HG03066 (cell line): ENCODE measurements around the gene ALKBH7.
"Not testable (repeated sequence)": the region's sequence is repeated elsewhere in the genome, so short reads cannot be mapped to it uniquely, and the experiment has no call there.

Experiments
- ATAC-seq: cut with Tn5 transposase; IDR thresholded peaks from one replicate; pipeline ENCODE4 v1.9.1; 2021; ENCODE audit warnings: low read depth; ENCODE audit not compliant: unreplicated experiment

ALKBH7 gene

DNA sequence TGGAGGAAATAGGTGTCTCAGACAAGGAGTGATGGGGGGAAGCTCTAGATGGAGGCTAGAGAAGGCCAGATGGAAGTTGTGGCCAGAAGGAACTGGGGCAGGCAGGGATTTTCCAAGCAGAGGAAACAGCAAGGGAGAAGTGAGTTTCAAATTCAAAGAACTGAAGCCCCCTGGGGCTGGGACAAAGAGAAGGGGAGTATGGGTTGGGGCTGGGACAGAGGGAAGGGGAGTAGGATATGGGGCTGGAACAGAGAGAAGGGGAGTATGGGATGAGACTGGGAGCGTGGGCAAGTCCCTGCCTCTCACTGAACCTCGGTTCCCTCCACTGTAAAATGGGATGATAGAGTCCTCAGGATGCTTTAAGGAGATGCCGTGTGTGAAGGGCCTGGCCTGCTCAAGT lies 22.2 kb downstream of the ALKBH7 start:
- no peak for ATAC-seq

DNA sequence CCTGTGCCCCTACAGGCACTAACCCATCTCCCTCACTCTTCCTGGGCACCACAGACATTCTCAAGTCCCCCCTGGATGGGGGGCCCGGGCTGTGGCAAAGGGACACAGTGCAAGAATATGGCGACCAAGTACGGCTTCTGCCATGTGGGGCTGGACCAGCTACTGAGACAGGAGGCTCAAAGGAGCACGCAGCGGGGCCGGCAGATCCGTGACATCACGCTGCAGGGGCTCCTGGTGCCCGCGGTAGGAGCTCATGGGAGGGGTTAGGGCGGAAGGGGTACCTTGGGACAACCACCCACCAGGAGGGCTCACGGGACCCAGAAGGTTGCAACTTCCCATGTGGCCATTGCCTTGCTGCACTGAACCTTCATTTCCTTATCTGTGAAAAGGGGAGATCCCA lies 23.7 kb downstream of the ALKBH7 start:
- ATAC-seq, result no peak

DNA sequence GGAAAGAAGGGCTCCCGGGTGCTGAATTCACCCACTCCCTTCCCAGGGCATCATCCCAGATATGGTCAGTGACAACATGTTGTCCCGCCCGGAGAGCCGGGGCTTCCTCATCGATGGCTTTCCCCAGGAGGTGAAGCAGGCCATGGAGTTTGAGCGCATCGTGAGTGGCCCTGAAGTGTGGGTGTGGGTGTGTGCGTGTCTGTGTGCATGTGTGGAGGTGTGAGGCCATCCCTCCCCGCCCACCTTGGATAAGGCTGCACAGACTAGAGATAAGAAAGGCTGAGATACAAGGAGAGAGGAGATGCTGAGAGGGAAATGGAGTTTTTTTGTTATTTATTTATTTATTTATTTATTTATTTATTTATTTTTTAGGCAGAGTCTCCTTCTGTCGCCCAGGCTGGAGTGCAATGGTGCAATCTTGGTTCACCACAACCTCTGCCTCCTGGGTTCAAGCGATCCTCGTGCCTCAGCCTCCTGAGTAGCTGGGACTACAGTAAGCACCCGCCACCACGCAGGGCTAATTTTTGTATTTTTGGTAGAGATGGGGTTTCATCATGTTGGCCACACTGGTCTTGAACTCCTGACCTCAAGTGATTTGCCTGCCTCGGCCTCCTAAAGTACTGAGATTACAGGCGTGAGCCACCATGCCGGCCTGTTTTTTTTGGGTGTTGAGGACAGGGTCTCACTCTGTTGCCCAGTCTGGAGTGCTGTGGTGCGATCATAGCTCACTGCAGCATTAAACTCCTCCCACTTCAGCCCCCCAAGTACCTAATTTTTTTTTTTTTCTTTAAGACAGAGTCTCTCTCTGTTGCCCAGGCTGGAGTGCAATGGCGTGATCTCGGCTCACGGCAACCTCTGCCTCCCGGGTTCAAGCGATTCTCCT lies 27.7 kb downstream of the ALKBH7 start:
- ATAC-seq, result not testable (repeated sequence)

DNA sequence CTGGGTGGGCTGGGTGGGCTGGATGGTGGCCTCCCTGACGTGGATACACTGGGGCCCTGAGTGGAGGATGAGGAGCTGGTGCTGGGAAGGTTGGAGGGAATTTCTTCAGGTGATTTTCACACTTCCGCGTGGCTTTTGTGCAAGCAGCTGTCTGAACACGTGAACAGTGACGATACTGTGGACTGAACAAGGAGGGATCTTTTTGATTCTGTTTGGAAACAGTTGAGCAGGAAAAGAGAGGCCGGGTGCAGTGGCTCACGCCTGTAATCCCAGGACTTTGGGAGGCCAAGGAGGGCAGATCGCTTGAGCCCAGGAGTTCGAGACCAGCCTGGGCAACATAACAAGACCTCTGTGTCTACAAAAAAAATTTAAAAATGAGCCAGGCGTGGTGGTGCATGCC lies 29.5 kb downstream of the ALKBH7 start:
- no peak for ATAC-seq

DNA sequence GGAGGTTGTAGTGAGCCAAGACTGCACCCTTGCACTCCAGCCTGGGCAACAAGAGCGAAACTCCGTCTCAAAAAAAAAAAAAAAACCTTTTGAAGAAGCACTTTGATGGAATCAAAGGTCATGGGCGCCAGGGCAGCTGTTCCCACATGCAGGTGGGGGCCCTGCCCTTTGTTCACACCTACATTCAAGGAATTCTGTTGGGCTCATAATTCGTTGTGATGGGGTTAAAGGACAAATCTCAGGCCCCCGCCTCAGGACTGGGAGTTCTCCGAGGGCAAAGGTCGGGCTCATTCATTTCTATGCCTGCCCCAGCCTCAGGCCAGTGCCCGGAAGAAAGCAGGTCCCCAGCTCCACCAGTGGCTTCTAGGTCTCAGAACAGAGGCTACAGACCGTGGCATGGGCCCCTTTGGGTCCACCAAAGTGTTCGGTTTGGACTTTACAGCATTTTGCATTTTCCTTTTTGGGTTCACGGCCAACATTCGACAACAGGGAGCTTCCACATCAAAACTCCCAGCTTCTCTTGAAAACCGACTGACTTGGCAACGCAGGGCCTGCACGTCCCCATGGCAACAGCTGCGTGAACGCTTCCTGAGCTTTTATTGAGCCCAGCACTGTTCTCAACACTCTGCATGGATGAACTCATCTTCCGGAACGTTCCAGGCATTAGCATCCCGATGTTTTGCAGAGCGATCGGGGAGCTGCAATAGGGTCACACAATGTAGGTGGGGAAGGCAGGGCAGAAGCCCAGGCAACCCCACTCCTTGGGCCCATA lies 30.4 kb downstream of the ALKBH7 start:
- ATAC-seq, result no peak

DNA sequence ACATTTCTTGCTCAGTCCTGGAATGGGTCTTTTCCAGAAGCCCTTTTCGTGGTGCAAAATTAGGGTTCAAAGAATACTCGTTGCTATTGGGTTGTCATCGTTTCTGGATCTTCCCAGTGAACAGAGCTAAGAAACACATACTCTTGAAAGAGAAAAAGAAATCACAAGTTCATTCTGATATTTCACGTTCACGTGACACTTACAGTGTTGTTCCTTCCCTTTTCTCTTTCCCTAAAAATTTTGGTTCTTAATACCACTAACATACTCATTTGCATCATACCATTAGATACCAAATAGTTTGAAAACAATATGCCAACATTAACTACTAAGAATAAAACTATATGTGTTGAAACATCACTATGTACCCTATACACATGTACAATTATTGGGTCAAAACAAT lies 33.8 kb downstream of the ALKBH7 start:
- ATAC-seq, result no peak

DNA sequence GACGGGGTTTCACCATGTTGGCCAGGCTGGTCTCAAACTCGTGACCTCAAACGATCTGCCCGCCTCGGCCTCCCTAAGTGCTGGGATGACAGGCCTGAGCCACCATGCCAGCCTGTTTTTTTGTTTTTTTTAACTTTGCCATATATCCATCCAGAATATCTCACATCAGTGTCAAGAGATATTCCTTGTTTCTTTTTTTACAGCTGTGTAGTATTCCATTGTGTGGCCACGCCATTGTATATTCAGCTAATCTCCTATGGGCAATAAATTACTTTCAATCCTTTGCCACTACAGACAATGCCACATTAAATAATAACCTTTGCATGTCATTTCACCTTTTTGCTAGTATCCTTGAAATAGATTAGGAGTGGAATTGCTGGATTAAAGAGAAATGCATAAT lies 36.8 kb downstream of the ALKBH7 start:
- no peak for ATAC-seq

DNA sequence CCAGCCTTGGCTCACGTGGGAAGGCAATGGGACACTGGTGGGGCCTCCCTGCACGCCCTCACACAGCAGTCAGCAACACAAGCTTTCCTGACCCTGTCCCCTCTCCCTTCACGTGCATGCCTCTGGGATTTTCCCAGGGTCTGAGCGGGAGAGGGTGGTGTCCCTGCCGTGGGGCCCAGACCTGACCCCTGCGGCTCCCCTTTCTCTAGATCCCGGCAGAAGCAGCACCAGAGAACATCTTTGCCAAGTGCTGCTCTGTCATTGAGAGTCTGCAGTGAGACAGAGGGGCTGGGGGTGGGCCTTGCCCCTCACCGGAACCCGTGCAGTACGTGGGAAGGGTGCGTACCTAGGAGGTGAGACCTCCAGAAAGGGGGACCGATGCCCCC lies 39.5 kb downstream of the ALKBH7 start:
- ATAC-seq, result no peak

DNA sequence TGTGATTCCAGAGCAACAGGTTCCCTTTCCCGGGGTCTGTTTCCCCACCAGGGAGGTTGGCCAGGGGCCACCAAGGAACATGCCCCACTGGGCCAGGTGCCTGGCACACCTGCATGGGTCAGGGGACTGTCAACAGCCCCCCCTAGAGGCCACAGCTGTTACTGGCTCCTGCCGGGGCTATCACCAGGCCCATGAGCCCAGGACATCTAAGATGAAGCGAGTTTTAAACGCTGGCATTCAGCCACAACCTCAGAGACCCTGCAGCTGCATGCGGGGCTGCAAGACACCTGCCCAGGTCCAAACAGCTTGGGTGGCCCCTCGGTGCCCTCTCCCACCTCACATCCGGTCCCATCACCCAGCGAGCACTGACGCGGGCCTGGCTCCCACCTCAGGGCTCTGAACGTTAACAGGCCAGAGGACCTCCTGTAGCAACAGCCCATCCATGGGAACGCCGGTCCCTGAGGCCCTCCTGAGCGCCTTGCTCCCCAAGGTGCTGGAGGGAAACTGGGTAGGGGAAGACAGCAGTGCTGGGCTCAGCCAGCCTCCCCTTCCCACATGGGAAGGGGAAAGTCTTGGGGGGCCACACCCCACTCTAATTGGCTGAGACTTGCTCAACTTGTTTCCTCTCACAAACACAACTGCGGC lies 40.0 kb downstream of the ALKBH7 start:
- ATAC-seq, result no peak

DNA sequence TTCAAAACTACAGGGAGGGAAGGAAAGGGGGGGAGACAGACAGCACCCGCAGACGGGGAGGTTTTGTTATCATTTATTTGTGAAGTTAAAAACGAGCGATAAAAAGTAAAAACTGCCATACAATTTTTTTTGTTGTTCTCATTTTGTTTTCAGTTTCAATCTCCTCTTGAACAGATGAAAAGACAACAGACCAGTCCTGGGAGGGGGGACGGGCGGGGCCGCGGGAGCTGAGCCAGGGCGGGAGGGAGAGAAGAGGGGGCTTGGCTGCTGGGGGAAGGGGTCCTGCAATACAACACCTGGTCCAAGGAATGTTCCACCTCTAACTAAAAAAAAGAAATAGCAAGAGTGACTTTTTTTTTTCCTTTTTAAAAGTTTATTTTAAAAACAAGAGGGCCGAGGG lies 40.7 kb downstream of the ALKBH7 start:
- no peak for ATAC-seq

DNA sequence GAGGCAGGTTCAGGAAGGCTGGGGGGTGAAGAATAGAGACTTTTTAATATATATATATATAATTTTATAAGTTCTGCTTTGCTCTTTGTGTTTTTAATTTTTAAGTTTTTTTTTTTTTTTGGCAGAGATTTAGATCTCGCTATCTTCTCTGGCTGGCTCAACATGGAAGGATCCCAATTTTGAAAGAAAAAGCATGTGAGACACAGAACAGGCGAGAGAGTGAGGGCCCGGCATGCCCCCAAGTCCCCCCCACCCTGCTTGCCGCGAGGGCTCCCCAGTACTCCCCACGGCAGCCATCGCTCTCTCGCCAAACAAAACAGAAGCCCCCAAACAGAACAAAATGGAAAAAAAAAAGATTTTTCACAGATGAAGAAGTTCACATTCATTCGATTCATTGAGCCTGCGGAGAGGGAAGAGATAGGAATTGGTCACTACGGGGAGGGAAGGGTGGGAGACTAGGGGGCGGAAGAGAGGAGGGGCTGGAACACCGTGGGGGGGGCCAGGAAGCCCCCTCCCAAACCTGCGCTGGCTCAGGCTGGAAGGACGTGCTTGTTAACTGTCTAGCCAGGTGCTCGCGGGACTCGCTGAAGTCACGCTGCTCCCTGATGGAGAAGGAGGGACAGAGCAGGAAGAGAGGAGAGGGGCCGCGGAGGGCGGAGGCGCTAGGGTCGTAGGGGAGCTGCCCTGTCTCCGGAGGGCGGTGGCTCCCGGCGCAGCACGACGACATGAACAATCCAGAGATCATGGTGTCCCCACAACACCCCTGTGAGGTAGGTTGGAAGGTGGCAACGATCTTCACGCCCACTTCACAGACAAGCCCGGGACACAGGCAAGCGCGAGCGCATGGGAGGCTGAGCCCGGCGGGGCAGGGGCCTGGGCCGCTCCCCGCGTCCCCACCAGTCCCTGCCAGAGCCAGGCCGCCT lies 41.4 kb downstream of the ALKBH7 start:
- no peak for ATAC-seq

DNA sequence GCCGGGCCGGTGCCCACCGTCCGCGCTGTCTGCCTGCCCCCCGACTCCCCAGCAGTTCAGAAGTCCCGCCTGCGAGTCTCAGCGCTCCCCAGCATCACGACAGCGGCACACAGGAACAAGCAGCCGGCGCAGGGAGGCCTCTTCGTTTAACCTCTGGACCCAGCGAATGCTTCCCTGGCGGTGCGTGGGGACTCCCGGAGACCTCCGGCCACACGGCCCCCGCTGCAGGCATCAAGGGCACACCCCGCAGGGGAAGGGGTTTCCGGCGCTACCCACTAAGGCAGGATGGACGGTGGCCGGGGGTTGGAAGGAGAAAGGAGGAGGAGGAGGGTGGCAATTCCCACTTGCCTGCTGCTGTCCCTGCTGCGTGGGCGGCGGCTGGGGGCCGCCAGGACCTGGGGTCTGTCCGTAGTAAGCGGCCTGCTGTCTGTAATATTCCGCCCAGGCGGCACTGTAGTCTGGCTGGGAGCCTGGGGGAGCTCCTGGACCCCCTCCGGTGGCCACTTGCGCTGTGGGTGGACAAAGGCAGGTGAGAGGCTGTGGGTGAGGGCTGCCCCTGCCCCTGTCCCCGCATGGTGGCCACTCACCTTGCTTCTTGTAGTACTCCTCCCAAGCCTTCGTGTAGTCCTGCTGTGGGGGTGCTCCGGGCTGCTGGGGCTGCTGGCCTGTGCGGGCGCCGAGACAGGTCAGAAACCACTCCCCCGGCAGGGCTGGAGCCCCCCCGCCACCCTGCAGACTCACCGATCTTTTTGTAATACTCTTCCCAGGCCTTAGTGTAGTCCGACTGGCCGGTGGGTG lies 42.4 kb downstream of the ALKBH7 start:
- no peak for ATAC-seq

DNA sequence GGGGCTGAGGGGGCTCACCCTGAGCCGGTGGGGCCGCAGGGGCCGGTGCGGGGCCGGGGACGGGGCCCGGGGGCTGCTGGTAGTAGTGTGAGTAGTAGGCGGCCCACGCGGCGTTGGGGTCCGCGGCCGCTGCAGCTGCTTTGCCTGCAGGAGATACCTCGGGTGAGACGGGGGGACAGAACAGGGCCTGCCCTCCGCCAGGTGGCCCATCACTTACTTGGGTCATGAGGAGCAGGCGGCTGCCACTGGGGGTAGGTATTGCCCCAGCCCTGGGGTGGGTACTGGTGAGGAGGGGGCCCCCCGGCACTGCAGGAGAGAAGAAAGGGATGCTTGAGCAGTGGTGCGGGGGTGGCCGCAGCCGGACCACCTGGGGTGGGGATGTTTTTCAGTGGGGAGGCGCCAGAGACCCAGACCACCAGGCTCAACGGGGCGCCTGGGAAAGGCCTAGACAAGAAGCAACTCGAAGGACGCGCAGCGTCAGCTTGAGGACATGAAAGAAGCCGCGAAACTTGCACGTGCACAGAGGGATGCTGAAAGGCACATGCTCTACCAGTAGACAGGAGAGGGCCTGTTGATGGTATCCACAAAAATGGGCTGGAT lies 43.1 kb downstream of the ALKBH7 start:
- ATAC-seq, result no peak

DNA sequence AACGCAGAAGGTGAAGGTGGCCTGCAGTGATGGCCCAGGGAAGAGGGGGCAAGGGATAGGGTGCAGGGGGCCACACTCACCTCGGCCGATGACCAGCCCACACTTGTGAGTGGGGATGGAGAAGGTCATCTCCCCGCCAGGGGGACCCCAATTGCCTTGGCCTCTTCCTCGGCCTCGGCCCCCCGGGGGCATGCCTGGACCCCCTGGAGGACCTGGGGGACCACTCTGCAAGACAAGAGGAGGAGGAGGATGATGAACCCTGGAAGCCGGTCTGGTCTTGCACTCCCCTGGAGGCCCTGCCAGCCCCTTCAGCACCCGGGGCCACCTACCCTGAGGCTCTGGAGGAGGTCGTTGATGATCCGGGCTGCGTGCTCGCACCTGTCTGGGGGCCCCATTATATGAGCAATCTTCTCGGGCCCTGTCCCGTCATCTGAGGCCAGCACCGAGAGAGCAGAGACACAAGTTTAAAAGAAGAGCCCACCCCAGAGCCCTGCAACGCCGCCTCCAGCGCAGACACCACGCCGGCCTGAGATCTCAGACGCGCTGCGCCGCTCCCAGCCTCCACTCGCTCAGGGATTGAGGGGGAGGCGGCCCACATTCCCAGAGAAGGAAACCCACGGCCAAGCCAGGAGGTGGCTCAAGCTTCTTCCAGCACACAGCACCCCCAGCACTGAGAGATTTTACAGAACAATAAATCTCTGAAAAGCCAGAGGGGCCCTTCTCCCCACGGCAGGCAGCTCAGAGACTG lies 44.2 kb downstream of the ALKBH7 start:
- ATAC-seq, result no peak

DNA sequence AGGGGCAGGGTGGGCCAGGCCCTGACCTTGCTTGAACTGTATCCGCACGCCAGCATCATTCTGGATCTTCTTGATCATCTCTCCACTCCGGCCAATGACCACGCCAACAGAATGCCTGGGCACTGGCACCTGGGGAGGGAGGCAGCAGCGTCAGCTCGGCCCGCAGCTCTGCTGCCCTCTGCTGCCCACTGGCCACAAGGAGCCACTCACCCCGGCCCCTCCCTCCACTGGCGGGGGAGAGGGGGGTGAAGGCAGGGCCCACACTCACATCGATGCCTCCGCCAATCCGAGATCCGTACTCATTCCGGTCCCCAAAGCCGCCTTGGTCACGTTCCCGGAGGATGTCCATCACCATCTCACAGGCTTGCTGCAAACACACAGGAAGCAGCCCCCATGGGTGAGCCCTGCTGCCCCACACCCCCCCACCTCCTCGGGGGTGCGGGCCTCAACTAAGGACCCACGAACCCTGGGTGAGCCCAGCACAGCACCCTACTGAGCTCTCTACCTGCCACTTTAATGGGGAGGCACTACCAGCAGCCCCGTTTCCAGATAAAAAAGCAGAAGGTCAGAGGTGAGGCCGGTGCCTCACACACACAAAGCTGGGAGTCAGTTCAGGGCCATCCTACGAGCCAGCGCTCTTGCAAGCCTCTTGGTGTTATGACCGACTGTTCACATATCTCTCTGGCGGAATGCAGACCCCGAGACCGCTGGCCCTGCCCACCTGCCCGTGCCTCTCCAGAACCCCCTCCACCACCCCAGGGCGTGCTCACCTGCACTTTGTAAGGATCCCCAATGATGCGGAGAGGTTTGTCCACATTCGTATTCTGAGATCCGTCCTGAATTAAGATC lies 45.3 kb downstream of the ALKBH7 start:
- ATAC-seq, result no peak

DNA sequence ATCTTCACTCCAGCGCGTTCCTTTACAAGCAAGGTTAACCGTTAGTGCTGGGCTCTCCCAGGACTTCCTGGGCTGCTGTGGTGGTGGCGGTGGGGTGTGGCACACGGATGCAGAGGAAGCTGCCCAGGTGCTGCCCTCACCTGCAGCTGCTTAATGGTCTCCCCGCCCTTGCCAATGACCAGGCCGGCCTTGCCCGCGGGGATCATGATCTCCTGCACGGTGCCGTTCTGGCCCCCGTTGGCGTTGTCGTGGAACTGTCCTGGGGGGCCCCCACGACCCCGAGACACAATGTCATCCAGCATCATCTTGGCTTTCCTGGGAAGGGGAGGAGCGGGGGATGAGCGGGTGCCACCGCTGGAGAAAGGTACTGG lies 46.0 kb downstream of the ALKBH7 start:
- no peak for ATAC-seq

DNA sequence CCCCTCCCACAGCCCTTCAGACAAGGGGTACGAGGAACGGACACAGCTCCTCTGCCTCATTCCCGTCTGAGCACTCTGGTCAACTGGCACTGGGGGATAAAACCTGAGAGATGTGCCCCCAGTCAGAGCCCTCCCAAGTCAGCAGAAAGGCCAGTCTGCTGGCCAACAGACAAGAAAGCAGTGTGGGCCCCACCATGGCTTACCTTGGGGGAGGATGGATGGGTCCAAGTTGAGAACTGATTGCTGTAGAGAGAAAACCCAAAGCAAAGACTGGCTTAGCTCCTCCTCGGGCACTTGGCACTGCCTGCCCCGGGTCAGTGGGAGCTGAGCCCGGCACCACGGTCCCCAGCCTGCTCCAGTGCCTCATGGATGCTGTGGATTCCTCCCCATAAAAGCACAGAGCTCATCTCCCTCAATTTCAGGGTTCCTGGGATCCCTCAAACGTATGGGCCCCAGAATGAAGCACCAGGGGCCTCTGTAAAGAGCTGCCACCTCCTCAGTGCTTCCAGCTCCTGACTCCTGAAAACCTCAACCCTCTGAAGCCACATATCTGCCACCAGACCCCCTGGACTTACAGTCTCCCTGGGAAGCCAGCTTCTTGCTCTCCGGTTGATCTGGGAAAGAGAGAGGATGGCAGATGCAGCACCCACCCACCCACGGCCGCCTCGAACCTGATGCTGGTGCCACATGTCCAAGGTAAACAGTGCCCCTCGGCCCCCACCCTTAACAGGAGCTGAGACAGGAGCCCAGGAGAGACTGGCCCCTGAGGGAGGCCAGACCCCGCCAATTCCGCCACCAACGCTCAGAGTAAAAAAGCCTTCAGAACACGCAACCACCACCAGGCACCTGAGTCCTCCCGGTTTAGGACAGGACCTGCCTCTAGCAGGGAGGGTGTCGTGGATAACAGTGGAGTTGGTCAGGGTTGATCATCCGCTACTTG lies 48.8 kb downstream of the ALKBH7 start:
- ATAC-seq, result no peak
